ENCODE data around the gene MLLT3. TPM values are rescaled to one million over a fixed set of nuclear protein-coding genes. Genes with fewer than 3 reads are reported as not detected.
"Not testable (repeated sequence)": the region's sequence is repeated elsewhere in the genome, so short reads cannot be mapped to it uniquely, and the experiment has no call there.

The MLLT3 gene
- total and polyA plus RNA-seq, 2 donors (not counting 3 experiments of a cell fraction or from before 2014, with no cell fraction given): 6.1 to 10.0 TPM

DNA sequence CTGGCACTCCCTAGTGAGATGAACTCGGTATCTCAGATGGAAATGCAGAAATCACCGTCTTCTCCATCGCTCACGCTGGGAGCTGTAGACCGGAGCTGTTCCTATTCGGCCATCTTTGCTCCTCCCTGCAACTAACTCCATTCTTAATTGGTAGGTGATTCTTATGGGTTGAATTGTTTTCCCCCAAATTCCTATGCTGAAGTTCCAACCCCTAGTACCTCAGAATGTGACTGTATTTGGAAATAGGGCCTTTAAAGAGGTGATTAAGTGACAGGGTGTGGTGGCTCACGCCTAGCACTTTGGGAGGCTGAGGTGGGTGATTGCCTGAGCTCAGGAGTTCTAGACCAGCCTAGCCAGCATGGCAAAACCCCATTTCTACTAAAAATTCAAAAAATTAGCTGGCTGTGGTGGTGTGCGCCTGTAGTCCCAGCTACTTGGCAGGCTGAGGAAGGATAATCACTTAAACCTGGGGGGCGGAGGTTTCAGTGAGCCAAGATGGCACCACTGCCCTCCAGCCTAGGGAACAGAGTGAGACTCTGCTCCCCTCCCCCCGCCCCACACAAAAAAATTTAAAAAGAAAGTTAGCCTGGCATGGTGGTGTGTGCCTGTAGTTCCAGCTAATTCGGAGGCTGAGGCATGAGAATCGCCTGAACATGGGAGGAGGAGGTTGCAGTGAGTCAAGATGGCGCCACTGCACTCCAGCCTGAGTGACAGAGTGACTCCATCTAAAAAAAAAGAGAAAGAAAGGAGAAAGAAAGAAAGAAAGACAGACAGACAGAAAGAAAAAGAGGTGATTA is 36.6 kb upstream of the MLLT3 start:
- FAIRE-seq (no peak), DNase-seq (ENCODE audit: low read depth, low spot score) (peak; percentile 24)
- H3K9me3 ChIP-seq (replicated peaks; ENCODE audit: control insufficient read depth, insufficient read depth, low read length): no peaks in the 10 kb centered on the region
- ChIA-PET POLR2A (no interaction called here), CTCF (interaction anchor here (1.4 kb wide), 1 partner anchor 34 kb away, joined by 6 read pairs; no protein-coding TSS in a partner anchor)
- H2AFZ ChIP-seq (ENCODE audit: low read depth, low read length): peak overlapping the region; percentile 73
- H3K27me3 ChIP-seq (ENCODE audit: control insufficient read depth in 2 of 2, insufficient read depth in 2 of 2, low read length in 2 of 2): peaks cover 0 to 2% of the 10 kb centered on the region in 2 experiments
- H3K9me1 ChIP-seq (replicated peaks; ENCODE audit: control insufficient read depth, extremely low read depth, insufficient read depth, low read length): no peaks in the 10 kb centered on the region
- no peaks in the 10 kb centered on the region for H4K20me1 ChIP-seq (replicated peaks; ENCODE audit: control insufficient read depth, extremely low read depth, insufficient read depth, low read length)
- peak overlapping the region; percentile 49 for H3K4me2 ChIP-seq (ENCODE audit: insufficient read depth, low read length)
- H3K36me3 ChIP-seq (ENCODE audit: control insufficient read depth in 2 of 2, extremely low read depth in 1 of 2, insufficient read depth in 2 of 2, low read length in 2 of 2): no peaks in the 10 kb centered on the region
- H3K4me1 ChIP-seq (ENCODE audit: control insufficient read depth, extremely low read depth, insufficient read depth, low read length): no peaks in the 10 kb centered on the region
- H3K9ac ChIP-seq (replicated peaks; ENCODE audit: extremely low read depth, insufficient read depth, low read length): peak overlapping the region; percentile 29
- intact Hi-C loops (cut with micrococcal nuclease) (no loop called here), dilution Hi-C loops (cut with MboI; ENCODE audit: extremely low pct_ligation_motif_present, low sequenced_read_pairs) (no loop called here)
- TF ChIP-seq, protein P1, sequence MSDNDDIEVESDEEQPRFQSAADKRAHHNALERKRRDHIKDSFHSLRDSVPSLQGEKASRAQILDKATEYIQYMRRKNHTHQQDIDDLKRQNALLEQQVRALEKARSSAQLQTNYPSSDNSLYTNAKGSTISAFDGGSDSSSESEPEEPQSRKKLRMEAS (IDR thresholded peaks at IDR 0.05; ENCODE audit: insufficient read depth, insufficient read length): no peak
- TF ChIP-seq, protein P2, sequence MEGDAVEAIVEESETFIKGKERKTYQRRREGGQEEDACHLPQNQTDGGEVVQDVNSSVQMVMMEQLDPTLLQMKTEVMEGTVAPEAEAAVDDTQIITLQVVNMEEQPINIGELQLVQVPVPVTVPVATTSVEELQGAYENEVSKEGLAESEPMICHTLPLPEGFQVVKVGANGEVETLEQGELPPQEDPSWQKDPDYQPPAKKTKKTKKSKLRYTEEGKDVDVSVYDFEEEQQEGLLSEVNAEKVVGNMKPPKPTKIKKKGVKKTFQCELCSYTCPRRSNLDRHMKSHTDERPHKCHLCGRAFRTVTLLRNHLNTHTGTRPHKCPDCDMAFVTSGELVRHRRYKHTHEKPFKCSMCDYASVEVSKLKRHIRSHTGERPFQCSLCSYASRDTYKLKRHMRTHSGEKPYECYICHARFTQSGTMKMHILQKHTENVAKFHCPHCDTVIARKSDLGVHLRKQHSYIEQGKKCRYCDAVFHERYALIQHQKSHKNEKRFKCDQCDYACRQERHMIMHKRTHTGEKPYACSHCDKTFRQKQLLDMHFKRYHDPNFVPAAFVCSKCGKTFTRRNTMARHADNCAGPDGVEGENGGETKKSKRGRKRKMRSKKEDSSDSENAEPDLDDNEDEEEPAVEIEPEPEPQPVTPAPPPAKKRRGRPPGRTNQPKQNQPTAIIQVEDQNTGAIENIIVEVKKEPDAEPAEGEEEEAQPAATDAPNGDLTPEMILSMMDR (IDR thresholded peaks at IDR 0.05; ENCODE audit: extremely low read depth in 1 of 2, insufficient read depth in 1 of 2, low read depth in 1 of 2, low read length in 2 of 2): no peak
- TF ChIP-seq MYC (IDR thresholded peaks at IDR 0.05; ENCODE audit: low read depth, low read length) (no peak), JUN (IDR thresholded peaks at IDR 0.05; ENCODE audit: borderline replicate concordance, insufficient read depth, insufficient read length, low read depth) (no peak), POLR2AphosphoS5 (IDR thresholded peaks at IDR 0.05; ENCODE audit: insufficient read depth, low read depth, low read length) (no peak), EZH2 (IDR thresholded peaks at IDR 0.05; ENCODE audit: borderline replicate concordance, low read depth, low read length, severe bottlenecking) (no peak), GATA2 (IDR thresholded peaks at IDR 0.05; ENCODE audit: insufficient read depth, insufficient read length, low read depth, low read length) (no peak), FOS (IDR thresholded peaks at IDR 0.05; ENCODE audit: borderline replicate concordance, insufficient read depth, low read length) (no peak), POLR2A (IDR thresholded peaks at IDR 0.05; ENCODE audit: low read depth, low read length) (no peak)
- no TSS peak for BruUV-seq (replicated peaks)
- no peaks in the 10 kb centered on the region for H3K79me2 ChIP-seq (ENCODE audit: control insufficient read depth, insufficient read depth, low read length)
- no peak overlapping the region for H3K27ac ChIP-seq (ENCODE audit: insufficient read depth, low read depth, low read length)
- peak overlapping the region in 2 of 3 experiments; percentile 40 to 62 for H3K4me3 ChIP-seq (replicated peaks in 1 of 3; ENCODE audit: insufficient read depth in 1 of 3, low read depth in 1 of 3, low read length in 3 of 3)

DNA sequence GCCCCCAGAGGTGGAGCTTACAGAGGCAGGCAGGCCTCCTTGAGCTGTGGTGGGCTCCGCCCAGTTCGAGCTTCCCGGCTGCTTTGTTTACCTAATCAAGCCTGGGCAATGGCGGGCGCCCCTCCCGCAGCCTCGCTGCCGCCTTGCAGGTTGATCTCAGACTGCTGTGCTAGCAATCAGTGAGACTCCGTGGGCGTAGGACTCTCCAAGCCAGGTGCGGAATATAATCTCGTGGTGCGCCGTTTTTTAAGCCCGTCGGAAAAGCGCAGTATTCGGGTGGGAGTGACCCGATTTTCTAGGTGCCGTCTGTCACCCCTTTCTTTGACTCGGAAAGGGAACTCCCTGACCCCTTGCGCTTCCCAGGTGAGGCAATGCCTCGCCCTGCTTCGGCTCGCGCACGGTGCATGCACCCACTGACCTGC is 36.0 kb upstream of the MLLT3 start:
- H3K4me2 ChIP-seq (ENCODE audit: insufficient read depth, low read length): peak overlapping the region; percentile 49
- H3K36me3 ChIP-seq (ENCODE audit: control insufficient read depth in 2 of 2, extremely low read depth in 1 of 2, insufficient read depth in 2 of 2, low read length in 2 of 2); H3K9me1 ChIP-seq (replicated peaks; ENCODE audit: control insufficient read depth, extremely low read depth, insufficient read depth, low read length); H3K79me2 ChIP-seq (ENCODE audit: control insufficient read depth, insufficient read depth, low read length); H3K9me3 ChIP-seq (replicated peaks; ENCODE audit: control insufficient read depth, insufficient read depth, low read length); DNase-seq (ENCODE audit: low read depth, low spot score); H3K4me1 ChIP-seq (ENCODE audit: control insufficient read depth, extremely low read depth, insufficient read depth, low read length); FAIRE-seq; H3K27me3 ChIP-seq (ENCODE audit: control insufficient read depth in 2 of 2, insufficient read depth in 2 of 2, low read length in 2 of 2); H3K27ac ChIP-seq (ENCODE audit: insufficient read depth, low read depth, low read length); intact Hi-C loops (cut with micrococcal nuclease); dilution Hi-C loops (cut with MboI; ENCODE audit: extremely low pct_ligation_motif_present, low sequenced_read_pairs); H4K20me1 ChIP-seq (replicated peaks; ENCODE audit: control insufficient read depth, extremely low read depth, insufficient read depth, low read length); POLR2A ChIA-PET: not testable (repeated sequence)
- peak overlapping the region; percentile 73 for H2AFZ ChIP-seq (ENCODE audit: low read depth, low read length)
- CTCF ChIA-PET: interaction anchor here (1.4 kb wide), 1 partner anchor 34 kb away, joined by 6 read pairs; no protein-coding TSS in a partner anchor
- peak overlapping the region; percentile 29 for H3K9ac ChIP-seq (replicated peaks; ENCODE audit: extremely low read depth, insufficient read depth, low read length)
- peak overlapping the region in 2 of 3 experiments; percentile 40 to 62 for H3K4me3 ChIP-seq (replicated peaks in 1 of 3; ENCODE audit: insufficient read depth in 1 of 3, low read depth in 1 of 3, low read length in 3 of 3)
- TSS peak; percentile 82 for BruUV-seq (replicated peaks)

Measured in endothelial cell of umbilical vein (primary cell).